Mesenchymal stem cell (in vitro differentiated cells and primary cell): Measurements from ENCODE around the gene HPGDS.
A peak's percentile ranks its signal among the peaks of the same experiment; 100 is the strongest.

Experiments
- DNase-seq: peaks from one replicate; pipeline ENCODE4 v3.0.0-alpha.2; 2013
- H2AFZ ChIP-seq: one replicate; pipeline ENCODE4 v1.6.1; 2013; ENCODE audit warnings: low read depth, mild to moderate bottlenecking, control low read depth, inconsistent platforms, low read length, moderate library complexity
- H2AK5ac ChIP-seq: 2 replicates; pipeline ENCODE4 v1.6.1; 2013; ENCODE audit warnings: low read length, moderate library complexity, mild to moderate bottlenecking, inconsistent platforms; ENCODE audit not compliant: severe bottlenecking
- H2BK120ac ChIP-seq: one replicate; pipeline ENCODE4 v1.6.1; 2013; ENCODE audit warnings: low read depth, mild to moderate bottlenecking, inconsistent platforms, low read length, moderate library complexity
- H2BK12ac ChIP-seq, 2 experiments: one replicate each; pipeline ENCODE4 v1.6.1; 2013; ENCODE audit warnings: inconsistent platforms in 2 of 2, low read length in 2 of 2, mild to moderate bottlenecking in 2 of 2, moderate library complexity in 2 of 2, control low read depth in 1 of 2
- H2BK15ac ChIP-seq: one replicate; pipeline ENCODE4 v1.6.1; 2013; ENCODE audit warnings: mild to moderate bottlenecking, low read depth, inconsistent platforms; ENCODE audit not compliant: poor library complexity, severe bottlenecking
- H2BK5ac ChIP-seq: 2 replicates; pipeline ENCODE4 v1.6.1; 2013; ENCODE audit warnings: low read depth, mild to moderate bottlenecking, low read length, control low read depth, inconsistent platforms; ENCODE audit not compliant: poor library complexity, severe bottlenecking
- H3K14ac ChIP-seq, 2 experiments: one replicate each; pipeline ENCODE4 v1.6.1; 2013; ENCODE audit warnings: inconsistent platforms in 2 of 2, low read length in 2 of 2, control low read depth in 1 of 2, mild to moderate bottlenecking in 1 of 2, moderate library complexity in 1 of 2
- H3K18ac ChIP-seq, 2 experiments: one replicate each; pipeline ENCODE4 v1.6.1; 2013; ENCODE audit warnings: inconsistent platforms in 2 of 2, low read length in 2 of 2, control low read depth in 1 of 2, low read depth in 1 of 2, mild to moderate bottlenecking in 1 of 2
- H3K23ac ChIP-seq, 2 experiments: one replicate each; pipeline ENCODE4 v1.6.1; 2013; ENCODE audit warnings: inconsistent platforms in 2 of 2, low read length in 2 of 2, mild to moderate bottlenecking in 2 of 2, moderate library complexity in 2 of 2, control low read depth in 1 of 2
- H3K27ac ChIP-seq: 2 replicates; pipeline ENCODE4 v1.5.1; 2013; ENCODE audit warnings: mild to moderate bottlenecking, moderate library complexity, low read length, control low read depth, inconsistent platforms; ENCODE audit not compliant: poor library complexity, severe bottlenecking
- H3K27me3 ChIP-seq, 2 experiments: 2 replicates each; pipeline versions ENCODE4 v1.6.1 to v1.7.0; 2013; ENCODE audit warnings: low read length in 2 of 2, mild to moderate bottlenecking in 2 of 2, moderate library complexity in 2 of 2, control low read depth in 1 of 2, inconsistent platforms in 1 of 2; ENCODE audit not compliant: control insufficient read depth in 1 of 2, insufficient read depth in 1 of 2
- H3K36me3 ChIP-seq, 2 experiments: 2 replicates each; pipeline versions ENCODE4 v1.6.1 to v1.7.0; 2013; ENCODE audit warnings: low read length in 2 of 2, control low read depth in 1 of 2, inconsistent platforms in 1 of 2, low read depth in 1 of 2, mild to moderate bottlenecking in 1 of 2; ENCODE audit not compliant: insufficient read depth in 2 of 2, control insufficient read depth in 1 of 2
- H3K4ac ChIP-seq, 2 experiments: one replicate each; pipeline ENCODE4 v1.6.1; 2013; ENCODE audit warnings: inconsistent platforms in 2 of 2, low read length in 2 of 2, mild to moderate bottlenecking in 2 of 2, moderate library complexity in 2 of 2, control low read depth in 1 of 2, low read depth in 1 of 2
- H3K4me1 ChIP-seq: 2 replicates; pipeline ENCODE4 v1.6.1; 2013; ENCODE audit warnings: low read depth, low read length, control low read depth; ENCODE audit not compliant: control insufficient read depth, insufficient read depth
- H3K4me2 ChIP-seq: 2 replicates; pipeline ENCODE4 v1.6.1; 2013; ENCODE audit warnings: low read length, mild to moderate bottlenecking, inconsistent platforms; ENCODE audit not compliant: poor library complexity, severe bottlenecking
- H3K4me3 ChIP-seq, 2 experiments: 2 replicates each; pipeline versions ENCODE4 v1.5.1 to v1.7.0; 2013; ENCODE audit warnings: low read length in 2 of 2, mild to moderate bottlenecking in 2 of 2, control low read depth in 1 of 2, low read depth in 1 of 2; ENCODE audit not compliant: insufficient read depth in 1 of 2
- H3K79me1 ChIP-seq: replicated peaks from 2 replicates; pipeline ENCODE4 v1.6.1; 2013; ENCODE audit warnings: mild to moderate bottlenecking, control low read depth, low read length, inconsistent platforms; ENCODE audit not compliant: poor library complexity, severe bottlenecking
- H3K9ac ChIP-seq: 2 replicates; pipeline ENCODE4 v1.7.0; 2013; ENCODE audit warnings: mild to moderate bottlenecking, low read length, moderate library complexity
- H3K9me3 ChIP-seq: 2 replicates; pipeline ENCODE4 v1.7.0; 2013; ENCODE audit warnings: mild to moderate bottlenecking, low read length; ENCODE audit not compliant: control insufficient read depth
- H4K8ac ChIP-seq: one replicate; pipeline ENCODE4 v1.6.1; 2013; ENCODE audit warnings: inconsistent platforms, mild to moderate bottlenecking, low read length, moderate library complexity
- H4K91ac ChIP-seq: one replicate; pipeline ENCODE4 v1.6.1; 2013; ENCODE audit warnings: mild to moderate bottlenecking, low read length, inconsistent platforms
- WGBS: methylation state at CpG from one replicate; pipeline ENCODE4 v1.1.7; 2013; ENCODE audit warnings: mixed read lengths; 5-methylcytosine and 5-hydroxymethylcytosine counted together

Gene HPGDS

GRCh38 chr4:94354474-94354896 lies 11.8 kb upstream of the HPGDS start:
- no peak overlapping the region for H3K9ac ChIP-seq
- no peaks in the 10 kb centered on the region for H3K36me3 ChIP-seq
- H3K4me3 ChIP-seq: no peak overlapping the region
- H3K9me3 ChIP-seq: no peaks in the 10 kb centered on the region
- no peaks in the 10 kb centered on the region for H3K79me1 ChIP-seq
- H3K4me2 ChIP-seq: no peak overlapping the region
- H3K27ac ChIP-seq: no peak overlapping the region
- H4K91ac ChIP-seq: no peak overlapping the region
- H3K18ac ChIP-seq: no peak overlapping the region
- no peak overlapping the region for H2BK120ac ChIP-seq
- H2BK12ac ChIP-seq: no peak overlapping the region
- H3K23ac ChIP-seq: no peak overlapping the region
- DNase-seq: no peak
- no peak overlapping the region for H3K14ac ChIP-seq
- no peaks in the 10 kb centered on the region for H3K4me1 ChIP-seq
- no peak overlapping the region for H2BK15ac ChIP-seq
- H3K27me3 ChIP-seq: no peaks in the 10 kb centered on the region
- no peak overlapping the region for H4K8ac ChIP-seq
- WGBS: 85% methylated on average over 6 of the region's 6 CpGs
- H2AK5ac ChIP-seq: no peak overlapping the region
- H2BK5ac ChIP-seq: no peak overlapping the region
- no peak overlapping the region for H3K4ac ChIP-seq
- H2AFZ ChIP-seq: no peak overlapping the region

DNA sequence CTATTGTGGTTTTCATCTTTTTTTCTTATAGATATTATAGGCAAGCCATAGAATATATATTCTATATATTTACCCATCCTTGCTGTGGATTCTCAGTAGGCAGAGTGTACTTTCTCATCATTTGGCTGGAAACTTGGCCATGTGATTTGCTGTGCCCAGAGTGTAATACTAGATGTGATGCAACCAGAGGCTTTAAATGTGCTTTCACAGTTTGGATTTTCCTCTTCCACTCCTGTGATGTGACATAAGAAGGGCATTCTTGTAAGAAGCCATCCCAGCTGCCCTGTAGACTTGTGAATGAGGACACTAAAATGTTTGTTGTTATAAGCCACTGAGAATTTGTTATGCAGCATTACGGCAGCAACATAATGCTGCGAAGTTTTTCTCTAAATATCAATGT lies 10.4 kb upstream of the HPGDS start:
- H3K14ac ChIP-seq: peak overlapping the region in 1 of 2 experiments; percentile 28
- H3K4me1 ChIP-seq: no peaks in the 10 kb centered on the region
- H2BK5ac ChIP-seq: no peak overlapping the region
- no peak overlapping the region for H3K4me2 ChIP-seq
- H4K8ac ChIP-seq: no peak overlapping the region
- no peak overlapping the region for H2BK120ac ChIP-seq
- H3K27me3 ChIP-seq: no peaks in the 10 kb centered on the region
- no peak overlapping the region for H2AFZ ChIP-seq
- H2AK5ac ChIP-seq: no peak overlapping the region
- no CpG with 5 or more reads among the region's 2 CpGs for WGBS
- no peak overlapping the region for H3K27ac ChIP-seq
- H2BK15ac ChIP-seq: no peak overlapping the region
- H2BK12ac ChIP-seq: no peak overlapping the region
- no peak overlapping the region for H3K23ac ChIP-seq
- H3K36me3 ChIP-seq: no peaks in the 10 kb centered on the region
- DNase-seq: no peak
- no peak overlapping the region for H3K4ac ChIP-seq
- H4K91ac ChIP-seq: no peak overlapping the region
- no peaks in the 10 kb centered on the region for H3K79me1 ChIP-seq
- no peak overlapping the region for H3K18ac ChIP-seq
- H3K9me3 ChIP-seq: no peaks in the 10 kb centered on the region
- H3K9ac ChIP-seq: no peak overlapping the region
- H3K4me3 ChIP-seq: no peak overlapping the region

DNA sequence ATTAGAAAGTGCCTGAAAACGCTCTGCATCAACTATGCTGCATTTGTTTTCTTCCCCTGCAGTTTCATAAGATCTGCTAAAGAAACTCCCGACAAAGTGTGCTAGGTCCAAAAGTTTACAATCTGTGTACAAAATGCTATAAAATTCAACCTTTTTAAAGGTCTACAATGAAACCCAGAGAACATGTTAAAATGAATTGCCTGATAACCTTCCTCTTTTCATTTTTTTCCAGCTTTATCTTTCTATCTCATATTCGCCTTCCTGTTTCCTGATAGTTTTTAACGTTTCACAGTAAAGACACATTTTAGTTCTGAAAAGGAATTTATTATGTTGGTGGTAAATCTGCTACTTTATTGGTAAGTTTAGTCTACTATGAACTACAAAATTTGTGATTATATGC lies 9.5 kb upstream of the HPGDS start:
- H3K23ac ChIP-seq: no peak overlapping the region
- H2BK15ac ChIP-seq: no peak overlapping the region
- no peaks in the 10 kb centered on the region for H3K36me3 ChIP-seq
- no peaks in the 10 kb centered on the region for H3K79me1 ChIP-seq
- no peak overlapping the region for H3K9ac ChIP-seq
- no peak overlapping the region for H3K4me2 ChIP-seq
- no peak overlapping the region for H2AFZ ChIP-seq
- no peak overlapping the region for H2AK5ac ChIP-seq
- no peak for DNase-seq
- no peak overlapping the region for H4K8ac ChIP-seq
- no peak overlapping the region for H2BK120ac ChIP-seq
- H4K91ac ChIP-seq: no peak overlapping the region
- H3K14ac ChIP-seq: no peak overlapping the region
- H3K4ac ChIP-seq: no peak overlapping the region
- H3K4me1 ChIP-seq: no peaks in the 10 kb centered on the region
- no peak overlapping the region for H2BK12ac ChIP-seq
- 86% methylated on average over 2 of the region's 4 CpGs for WGBS
- no peak overlapping the region for H3K4me3 ChIP-seq
- H2BK5ac ChIP-seq: no peak overlapping the region
- H3K9me3 ChIP-seq: no peaks in the 10 kb centered on the region
- no peak overlapping the region for H3K27ac ChIP-seq
- no peaks in the 10 kb centered on the region for H3K27me3 ChIP-seq
- no peak overlapping the region for H3K18ac ChIP-seq

- no peaks in the 10 kb centered on the region for H3K9me3 ChIP-seq
- H3K36me3 ChIP-seq: no peaks in the 10 kb centered on the region
- H3K79me1 ChIP-seq: no peaks in the 10 kb centered on the region
- H3K27ac ChIP-seq: no peak overlapping the region
- DNase-seq: no peak
- no peak overlapping the region for H3K4me3 ChIP-seq
- no peak overlapping the region for H4K8ac ChIP-seq
- H3K4ac ChIP-seq: no peak overlapping the region
- no peak overlapping the region for H3K18ac ChIP-seq
- no peak overlapping the region for H3K14ac ChIP-seq
- no peaks in the 10 kb centered on the region for H3K27me3 ChIP-seq
- H2AFZ ChIP-seq: no peak overlapping the region
- H2BK15ac ChIP-seq: no peak overlapping the region
- no CpG with 5 or more reads among the region's 1 CpG for WGBS
- no peak overlapping the region for H3K4me2 ChIP-seq
- H3K9ac ChIP-seq: no peak overlapping the region
- H2BK5ac ChIP-seq: no peak overlapping the region
- H2BK12ac ChIP-seq: no peak overlapping the region
- H2BK120ac ChIP-seq: no peak overlapping the region
- H2AK5ac ChIP-seq: no peak overlapping the region
- no peak overlapping the region for H3K23ac ChIP-seq
- no peak overlapping the region for H4K91ac ChIP-seq
- H3K4me1 ChIP-seq: no peaks in the 10 kb centered on the region
Observed at GRCh38 chr4:94351319-94351718, 8.7 kb upstream of the HPGDS start.
